GM18909 (cell line): ENCODE measurements around the gene ELSPBP1.
"Not testable (repeated sequence)": the region's sequence is repeated elsewhere in the genome, so short reads cannot be mapped to it uniquely, and the experiment has no call there.

Source experiments
- ATAC-seq: cut with Tn5 transposase; IDR thresholded peaks from one replicate; pipeline ENCODE4 v1.9.1; 2021; ENCODE audit warnings: mild to moderate bottlenecking; ENCODE audit not compliant: unreplicated experiment, poor library complexity

Gene ELSPBP1

DNA sequence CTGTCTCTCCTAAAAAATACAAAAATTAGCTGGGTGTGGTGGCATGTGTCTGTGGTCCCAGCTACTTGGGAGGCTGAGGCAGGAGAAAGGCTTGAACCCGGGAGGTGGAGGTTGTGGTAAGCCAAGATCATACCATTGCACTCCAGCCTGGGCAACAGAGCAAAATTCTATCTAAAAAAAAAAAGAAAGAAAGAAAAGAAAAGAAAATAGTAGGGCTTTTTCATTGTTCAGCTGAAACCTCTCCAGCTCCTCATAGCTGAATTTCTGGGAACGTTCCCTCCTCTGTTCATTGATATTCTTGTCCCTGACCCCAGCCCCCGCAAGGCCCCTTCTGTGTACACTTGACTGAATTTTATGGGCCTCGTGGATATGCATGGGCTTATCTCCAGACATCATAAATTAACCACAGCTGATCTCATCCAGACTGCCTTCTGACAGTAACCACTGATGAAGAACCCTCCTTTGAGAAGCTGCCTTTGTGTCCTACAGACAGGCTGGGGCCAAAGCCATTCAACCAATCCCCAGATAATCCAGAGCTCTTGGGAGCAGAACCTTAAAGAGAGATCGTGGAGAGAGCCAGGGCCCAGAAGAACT, at the start of gene ELSPBP1:
TSS of gene ELSPBP1 (plus strand) at position 424 of the 594 bp plus-strand sequence. CDS start 14,036 bp downstream, outside the sequence.
- no peak for ATAC-seq

DNA sequence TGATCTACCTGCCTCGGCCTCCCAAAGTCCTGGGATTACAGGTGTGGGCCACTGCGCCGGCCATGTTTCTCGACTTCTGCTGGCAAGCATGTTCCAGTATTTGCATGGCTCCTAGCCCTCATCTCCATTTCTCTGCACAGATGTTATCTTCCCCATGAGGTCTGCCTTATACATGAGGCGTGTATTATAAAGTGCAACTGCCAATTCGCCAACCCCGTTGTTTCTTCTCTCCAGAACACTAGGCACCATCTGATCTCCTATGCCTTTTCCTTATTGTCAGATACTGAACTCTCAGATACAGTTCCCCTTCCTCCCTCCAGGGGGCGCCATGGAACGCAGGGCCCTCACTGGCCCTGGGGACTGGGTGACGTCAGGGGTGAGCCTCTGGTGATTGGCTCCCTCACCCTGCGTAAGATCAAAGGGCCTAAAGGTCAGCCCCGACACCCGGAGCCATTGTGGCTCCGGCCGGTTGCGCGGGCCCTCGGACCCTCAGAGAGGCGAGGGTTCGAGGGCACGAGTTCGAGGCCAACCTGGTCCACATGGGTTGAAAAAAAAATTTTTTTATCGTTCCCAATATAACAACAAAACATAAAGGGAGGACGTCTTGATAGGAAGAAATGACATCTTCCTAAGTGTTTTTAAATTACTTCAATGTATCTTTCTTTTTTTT, 44.4 kb upstream of the ELSPBP1 start:
- ATAC-seq, result not testable (repeated sequence)

DNA sequence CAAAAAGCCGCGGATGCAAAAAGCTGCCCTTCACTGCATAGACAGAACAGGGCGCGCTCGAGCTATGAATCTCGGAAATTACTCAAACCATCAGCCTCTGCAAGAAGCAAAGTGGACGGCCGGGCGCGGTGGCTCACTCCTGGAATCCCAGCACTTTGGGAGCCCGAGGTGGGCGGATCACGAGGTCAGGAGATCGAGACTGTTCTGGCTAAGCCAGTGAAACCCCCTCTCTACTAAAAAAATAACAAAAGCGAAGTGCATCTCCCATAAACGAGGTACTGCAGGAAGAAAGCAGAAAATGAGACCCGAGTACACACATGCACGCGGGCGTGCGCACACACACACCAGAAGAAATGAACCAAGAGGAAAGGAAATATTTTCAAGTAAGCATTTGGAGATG, 42.3 kb upstream of the ELSPBP1 start:
- ATAC-seq, result not testable (repeated sequence)

DNA sequence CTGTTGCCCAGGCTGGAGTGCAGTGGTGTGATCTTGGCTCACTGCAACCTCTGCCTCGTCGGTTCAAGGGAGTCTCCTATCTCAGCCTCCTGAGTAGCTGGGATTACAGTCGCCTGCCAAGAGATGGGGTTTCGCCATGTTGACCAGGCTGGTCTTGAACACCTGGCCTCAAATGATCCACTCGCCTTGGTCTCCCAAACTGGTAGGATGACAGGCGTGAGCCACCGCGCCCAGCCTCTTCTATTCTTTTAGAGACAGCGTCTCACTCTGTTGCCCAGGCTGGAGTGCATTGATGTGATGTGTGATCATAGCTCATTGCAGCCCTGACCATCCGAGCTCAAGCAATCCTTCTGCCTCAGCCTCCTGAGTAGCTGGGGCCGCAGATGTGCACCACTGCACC, 38.5 kb upstream of the ELSPBP1 start:
- ATAC-seq, result not testable (repeated sequence)

DNA sequence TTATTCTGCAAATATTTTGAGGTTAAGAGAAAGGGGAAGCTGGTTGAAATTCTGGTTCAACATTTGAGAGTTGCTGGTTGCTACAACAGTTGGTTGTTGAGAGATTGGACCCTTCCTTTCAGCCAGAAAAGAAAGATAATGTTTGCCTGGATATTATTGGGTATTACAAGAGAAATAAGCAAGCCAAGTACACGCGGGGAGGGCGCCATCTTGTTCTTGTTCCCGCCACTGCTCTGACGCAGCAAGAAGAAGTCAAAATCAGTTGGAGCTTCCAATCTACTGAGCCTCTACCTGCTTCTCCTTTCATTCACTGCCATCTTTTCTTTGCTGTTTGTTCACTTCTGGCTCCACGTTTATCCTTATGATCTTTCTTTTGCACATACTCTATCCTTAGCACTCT, 20.9 kb upstream of the ELSPBP1 start:
- ATAC-seq, result no peak

DNA sequence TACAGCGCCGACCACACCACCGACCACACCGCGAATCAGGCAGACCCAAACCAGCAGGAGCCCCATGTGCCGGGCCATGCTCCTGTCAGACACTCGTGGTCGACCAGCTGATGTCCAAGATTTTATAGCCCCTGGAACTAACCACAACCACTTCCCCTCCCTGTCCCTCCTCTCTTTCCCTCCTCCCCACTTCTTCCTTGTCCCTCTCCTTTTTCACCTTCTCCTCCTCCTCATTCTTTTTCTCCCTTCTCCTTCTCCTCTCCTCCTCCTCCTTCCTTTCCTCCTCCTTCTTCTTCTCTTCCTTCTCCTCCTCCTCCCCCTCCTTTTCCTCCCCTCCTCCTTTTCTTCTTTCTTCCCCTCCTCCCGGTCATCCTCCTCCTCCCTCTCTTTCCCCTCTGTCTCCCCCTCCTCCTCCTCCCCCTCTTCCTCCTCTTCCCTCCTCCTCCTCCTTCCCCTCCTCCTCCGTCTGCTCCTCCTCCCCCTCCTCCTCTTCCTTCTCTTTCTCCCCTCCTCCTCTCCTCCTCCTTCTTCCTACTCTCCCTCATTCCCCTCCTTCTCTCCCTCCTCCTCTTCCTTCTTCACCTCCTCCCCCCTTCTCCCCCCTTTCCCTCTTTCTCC, 3.1 kb upstream of the ELSPBP1 start:
- no peak for ATAC-seq

DNA sequence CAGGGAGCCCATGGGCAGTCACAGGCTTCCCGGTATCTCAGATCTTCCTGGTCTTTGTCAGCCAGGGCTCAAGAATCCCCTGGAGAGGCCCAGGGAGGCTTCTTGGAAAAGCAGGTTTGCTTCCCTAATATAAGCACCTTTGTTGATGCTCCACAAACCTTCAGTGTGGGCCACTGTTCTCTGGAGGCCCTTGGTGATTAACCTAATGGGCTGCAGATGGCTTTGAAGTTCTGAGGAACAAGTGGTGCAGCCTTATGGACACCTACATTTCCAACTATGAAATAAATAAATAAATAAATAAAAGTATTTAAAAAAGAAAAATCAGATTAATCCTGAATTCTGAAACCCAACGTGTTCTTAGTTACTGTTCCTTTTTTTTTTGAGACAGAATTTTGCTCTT, 2.4 kb upstream of the ELSPBP1 start, which contains the start of gene BSPH1:
TSS of gene BSPH1 (minus strand) at position 101 of the 400 bp plus-strand sequence. CDS start at position 12, 89 bp downstream.
- ATAC-seq, result no peak

DNA sequence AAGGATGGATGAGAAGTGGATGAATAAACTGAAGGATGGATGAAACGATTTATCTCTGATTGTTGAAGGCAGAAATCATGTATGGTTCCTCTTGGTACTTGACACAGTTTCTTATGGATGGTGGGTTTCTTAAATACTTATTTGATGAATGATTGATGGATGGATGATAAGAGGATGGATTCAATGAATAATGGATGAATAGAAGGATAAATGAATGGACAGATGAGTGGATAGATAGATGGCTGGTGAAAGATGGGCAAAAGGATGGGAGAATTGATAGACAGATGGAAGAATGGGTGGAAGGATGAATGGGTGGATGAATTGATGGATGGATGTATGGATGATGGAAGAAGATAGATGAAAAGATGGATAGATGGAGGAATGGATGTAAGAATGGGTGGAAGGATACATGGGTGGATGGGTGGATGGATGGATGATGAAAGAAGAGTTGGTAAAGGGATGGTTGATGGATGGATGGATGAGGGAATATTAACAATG, 1.8 kb downstream of the ELSPBP1 start:
- no peak for ATAC-seq

DNA sequence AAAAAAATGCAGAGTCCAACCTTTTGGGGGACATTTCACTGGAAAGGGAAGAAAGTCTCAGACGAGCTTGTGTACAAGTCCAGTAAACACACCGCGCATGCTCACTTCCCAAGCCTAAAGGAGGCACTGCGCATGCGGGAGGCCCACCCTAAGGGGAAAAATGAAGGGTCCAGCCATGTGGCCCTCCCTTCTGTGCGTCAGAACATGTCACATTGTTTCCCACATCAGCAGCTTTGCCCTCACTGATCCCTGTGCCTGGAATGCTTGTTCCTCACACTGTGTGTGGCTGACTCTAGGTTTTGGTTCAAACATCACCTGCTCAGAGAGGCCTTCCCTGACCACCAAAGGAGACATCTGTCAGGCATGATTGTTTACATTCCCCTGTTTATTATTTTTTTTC, 4.4 kb downstream of the ELSPBP1 start:
- ATAC-seq, result no peak

DNA sequence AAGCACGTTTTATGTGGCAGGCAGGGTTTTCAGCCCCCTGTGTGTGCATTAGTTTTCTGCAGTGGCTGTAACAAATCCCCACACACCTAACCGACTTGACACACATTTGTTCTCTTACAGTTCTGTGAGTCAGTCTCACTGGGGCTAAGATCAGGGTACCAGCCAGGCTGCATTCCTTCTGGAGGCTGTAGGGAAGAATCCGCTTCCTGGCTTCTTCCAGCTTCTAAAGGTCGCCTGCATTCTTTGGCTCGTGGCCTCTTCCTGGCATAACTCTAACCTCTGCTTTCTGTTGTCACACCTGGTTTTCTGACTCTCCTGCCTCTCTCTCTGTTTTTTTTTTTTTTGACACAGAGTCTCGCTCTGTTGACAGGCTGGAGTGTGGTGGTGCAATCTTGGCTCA, 6.4 kb downstream of the ELSPBP1 start:
- no peak for ATAC-seq

DNA sequence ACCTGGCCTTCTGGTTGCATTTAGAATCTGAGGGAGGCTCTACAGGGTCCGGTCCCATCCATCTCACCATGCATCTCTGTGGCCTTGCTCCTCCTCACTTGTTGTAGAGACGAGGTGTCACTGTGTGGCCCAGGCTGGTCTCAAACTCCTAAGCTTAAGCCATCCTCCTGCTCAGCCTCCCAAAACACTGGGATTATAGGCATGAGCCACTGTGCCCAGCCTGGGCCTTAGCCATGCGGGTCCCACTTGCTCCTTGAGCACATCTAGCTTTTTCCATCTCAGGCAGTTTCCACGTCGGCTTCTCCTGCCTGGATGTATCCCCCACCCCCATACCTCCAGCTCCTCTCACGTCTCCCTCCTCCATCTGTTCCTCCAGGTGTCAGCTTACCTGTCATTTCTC, 9.8 kb downstream of the ELSPBP1 start:
- no peak for ATAC-seq

DNA sequence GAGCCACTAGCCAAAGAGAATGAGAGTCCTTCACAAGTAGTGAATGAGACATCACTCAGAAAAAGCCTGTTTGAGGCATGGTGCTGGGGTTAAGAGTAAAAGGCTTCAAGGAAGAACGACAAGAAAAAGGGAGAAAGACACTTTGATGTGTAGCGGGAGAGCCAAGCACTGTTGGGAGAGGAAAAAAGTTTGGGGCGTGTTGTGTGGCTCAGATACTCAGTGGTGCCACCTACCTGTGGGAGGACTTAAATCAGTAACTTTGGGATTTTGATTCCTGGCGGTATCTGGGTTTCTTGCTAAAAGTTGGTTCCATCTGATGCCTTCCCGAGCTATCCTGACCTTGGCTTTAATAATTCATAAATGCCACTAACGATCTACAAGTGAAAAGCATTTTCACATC, 12.3 kb downstream of the ELSPBP1 start:
- no peak for ATAC-seq

DNA sequence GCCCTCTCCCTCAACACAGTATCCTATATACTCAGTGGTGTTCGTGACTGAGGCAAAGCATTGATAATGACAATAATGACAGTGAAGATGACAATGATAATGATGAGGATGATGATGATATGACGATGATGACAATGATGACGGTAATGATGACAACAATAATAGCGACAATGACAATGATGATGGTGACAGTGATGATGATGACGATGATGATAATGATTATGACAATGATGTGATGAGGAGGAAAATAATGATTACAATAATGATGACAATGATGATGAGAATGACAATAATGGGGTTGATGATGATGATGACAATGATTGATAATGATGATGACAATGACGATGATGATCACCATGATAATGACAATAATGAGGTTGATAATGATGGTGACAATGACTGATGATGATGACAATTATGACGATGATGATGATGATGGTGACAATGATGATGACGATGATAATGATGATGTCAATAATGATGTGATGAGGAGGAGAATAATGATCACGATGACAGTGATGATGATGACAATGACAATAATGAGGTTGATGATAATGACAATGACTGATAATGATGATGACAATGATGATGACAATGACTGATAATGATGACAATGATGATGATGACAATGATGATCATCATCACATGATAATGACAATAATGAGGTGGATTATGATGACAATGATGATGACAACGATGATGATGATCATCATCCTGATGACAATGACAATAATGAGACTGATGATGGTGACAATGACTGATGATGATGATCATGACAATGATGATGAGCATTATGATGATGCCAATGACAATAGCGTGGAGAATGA, 16.7 kb downstream of the ELSPBP1 start:
- no peak for ATAC-seq

DNA sequence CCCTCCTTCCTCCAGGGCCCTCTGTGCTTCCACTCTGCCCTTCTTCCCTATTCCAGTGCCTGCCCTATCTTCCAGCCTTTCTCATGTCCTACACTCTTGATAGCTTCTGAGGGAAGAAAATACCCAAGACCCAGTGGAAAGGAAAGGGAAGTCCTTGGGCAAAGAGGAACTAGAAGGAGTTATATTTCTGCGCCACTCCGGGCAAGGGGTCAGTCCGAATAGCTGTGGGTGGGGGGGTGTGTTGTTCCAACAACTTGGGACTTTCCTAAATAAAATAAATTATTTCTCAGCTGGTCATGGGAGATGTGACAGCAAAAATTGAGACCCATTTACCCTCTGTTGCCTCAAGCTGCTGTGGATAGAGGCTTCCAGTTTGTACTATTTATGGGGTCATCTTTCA, 26.3 kb downstream of the ELSPBP1 start:
- ATAC-seq, result no peak

DNA sequence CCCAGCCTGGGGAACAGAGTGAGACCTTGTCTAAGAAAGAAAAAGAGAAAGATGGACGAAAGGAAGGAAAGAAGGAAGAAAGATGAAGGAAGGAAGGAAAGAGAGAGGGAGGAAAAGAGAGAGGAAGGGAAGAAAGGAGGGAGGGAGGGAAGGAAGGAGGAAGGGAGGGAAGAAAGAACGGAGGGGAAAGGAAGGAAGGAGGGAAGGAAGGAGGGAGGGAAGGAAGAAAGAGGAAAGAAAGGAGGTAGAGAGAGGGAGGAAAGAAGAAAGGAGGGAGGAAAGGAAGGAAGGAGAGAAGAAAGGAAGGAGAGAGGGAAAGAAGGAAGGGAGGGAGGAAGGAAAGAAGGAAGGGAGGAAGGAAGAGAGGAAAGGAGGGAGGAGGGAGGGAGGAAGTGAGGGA, 28.6 kb downstream of the ELSPBP1 start:
- no peak for ATAC-seq

DNA sequence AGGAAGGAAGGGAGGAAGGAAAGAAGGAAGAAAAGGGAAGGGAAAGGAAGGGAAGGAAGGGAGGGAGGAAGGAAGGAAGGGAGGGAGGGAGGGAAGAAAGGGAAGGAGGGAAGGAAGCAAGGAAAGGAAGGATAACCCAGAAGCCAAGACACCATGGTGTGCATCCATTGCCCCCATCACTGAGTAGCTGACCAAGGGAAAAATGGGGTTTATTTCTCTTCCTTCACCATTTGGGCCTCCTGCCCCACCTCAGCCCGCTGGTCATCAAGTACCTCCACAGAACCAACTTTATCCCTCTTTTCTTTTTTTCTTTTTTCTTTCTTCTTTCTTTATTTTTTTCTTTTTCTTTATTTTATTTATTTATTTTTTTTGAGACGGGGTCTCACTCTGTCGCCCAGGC, 29.1 kb downstream of the ELSPBP1 start:
- no peak for ATAC-seq

DNA sequence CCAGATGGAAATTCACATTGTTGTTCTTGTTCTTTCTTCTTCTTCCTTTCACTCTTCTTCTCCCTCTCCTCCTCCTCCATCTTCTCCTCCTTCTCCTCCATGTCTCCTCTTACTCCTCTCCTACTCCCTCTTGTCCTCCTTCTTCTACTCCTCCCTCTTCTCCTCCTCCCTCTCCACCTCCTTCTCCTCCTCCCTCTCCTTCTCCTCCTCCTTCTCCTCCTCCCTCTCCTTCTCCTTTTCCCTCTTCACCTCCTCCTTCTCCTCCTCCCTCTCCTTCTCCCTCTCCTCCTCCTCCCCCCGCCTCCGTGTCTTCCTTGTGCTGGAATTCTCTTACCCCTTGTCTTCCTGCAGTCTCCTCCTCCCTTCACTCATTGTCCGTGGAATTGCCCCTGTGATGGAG, 31.0 kb downstream of the ELSPBP1 start:
- ATAC-seq, result no peak

DNA sequence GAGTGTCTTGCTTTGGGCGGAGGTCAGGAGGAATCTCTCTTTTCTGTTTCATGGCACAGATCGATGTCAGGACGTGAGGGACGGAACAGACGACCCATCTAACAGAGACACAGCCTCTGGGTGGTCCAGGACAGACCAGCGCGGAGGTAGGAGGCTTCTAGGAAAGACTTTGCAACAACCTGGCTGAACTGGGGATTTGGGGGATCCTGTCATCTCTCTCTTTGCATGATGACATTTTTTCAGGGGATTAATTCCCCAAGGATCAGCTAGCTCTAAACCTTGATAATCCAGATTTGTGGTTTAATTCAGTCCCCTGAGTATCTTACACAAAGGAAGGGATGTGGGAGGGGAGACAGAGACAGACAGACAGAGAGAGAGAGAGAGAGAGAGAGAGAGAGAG, 35.0 kb downstream of the ELSPBP1 start:
- no peak for ATAC-seq

DNA sequence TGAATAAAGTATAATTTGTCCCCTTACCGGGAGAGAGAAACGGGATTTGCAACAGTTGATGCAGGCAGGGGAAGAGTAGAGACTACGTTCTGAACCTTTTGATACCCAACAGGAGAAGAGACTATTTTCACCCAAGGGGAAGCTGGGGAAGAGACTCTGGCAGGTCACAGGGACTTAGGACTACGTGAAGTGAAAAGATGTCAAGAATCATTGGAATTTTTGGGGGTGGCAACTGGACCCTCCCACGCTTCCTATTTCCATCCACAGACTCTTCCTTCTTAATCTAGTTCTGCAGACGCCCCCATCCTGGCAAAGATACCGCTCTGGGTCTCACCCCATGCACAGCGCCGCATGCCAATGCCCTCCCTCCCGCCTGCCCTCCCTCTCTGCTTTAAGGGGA, 35.6 kb downstream of the ELSPBP1 start:
- ATAC-seq, result no peak

DNA sequence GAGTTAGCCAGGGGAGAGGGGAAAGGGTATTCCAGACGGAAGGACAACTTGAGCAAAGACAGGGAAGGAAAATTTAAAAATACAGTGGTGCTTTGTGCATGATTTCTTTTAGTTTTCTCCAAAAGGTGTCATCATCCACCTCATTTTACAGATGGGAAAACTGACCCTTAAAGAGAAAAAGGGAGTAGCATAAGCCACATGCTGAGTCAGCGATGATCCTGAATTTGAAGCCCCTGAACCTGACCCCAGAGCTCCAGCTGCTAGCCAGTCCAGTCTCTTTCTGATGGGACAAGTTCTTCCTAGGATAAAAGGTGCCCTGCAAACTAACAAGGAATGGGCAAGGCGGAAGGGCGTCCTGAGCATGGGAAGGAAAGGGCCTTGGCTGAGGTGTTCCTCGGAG, 39.2 kb downstream of the ELSPBP1 start:
- ATAC-seq, result no peak

DNA sequence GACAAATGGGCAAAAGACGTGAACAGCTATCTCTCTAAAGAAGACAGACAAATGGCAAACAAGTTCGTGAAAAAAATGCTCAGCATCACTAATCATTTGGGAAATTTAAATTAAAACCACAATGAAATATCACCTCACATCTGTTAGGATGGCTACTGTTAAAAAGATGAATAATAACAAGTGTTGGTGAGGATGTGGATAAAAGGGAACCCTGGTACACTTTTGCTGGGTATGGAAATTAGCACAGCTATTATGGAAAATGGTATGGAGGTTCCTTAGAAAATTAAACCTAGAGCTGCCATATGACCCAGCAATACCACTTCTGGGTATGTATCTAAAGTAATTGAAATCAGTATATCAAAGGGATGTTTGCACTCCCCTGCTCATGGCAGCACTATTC, 42.3 kb downstream of the ELSPBP1 start:
- ATAC-seq, result no peak
